T-cell (primary cell): Measurements from ENCODE around the gene P4HA3. TPM values are rescaled to one million over a fixed set of nuclear protein-coding genes. Genes with fewer than 3 reads are reported as not detected.

Source experiments
- ATAC-seq, 4 experiments: fragments of 200-7000 bp in 3 of 4; fragments of 150-1000 bp in 1 of 4; cut with Tn5 transposase; replicated peaks in 1 of 4; 1 replicate in 3 of 4; 2 replicates in 1 of 4; pipeline ENCODE4 v1.10.0; 2021; ENCODE audit warnings: moderate library complexity in 3 of 4, mild to moderate bottlenecking in 2 of 4, moderate number of reproducible peaks in 1 of 4
- CTCF ChIA-PET, 2 donors: fragments of 300-600 bp; sonication (Branson Sonifier 250); formaldehyde crosslinking; loops; one replicate each; lab custom pipeline; 2022; ENCODE audit warnings: antibody characterized with exemption in 2 of 2; lab: Charles Lee
- POLR2A ChIA-PET, 2 donors: fragments of 300-600 bp; sonication (Branson Sonifier 250); formaldehyde crosslinking; loops; one replicate each; lab custom pipeline; 2022; ENCODE audit warnings: antibody characterized with exemption in 2 of 2; lab: Charles Lee
- DNase-seq, 35 experiments: peaks; one replicate each; pipeline versions ENCODE4 v3.0.0 to v3.0.0-alpha.2; 2013 to 2023
- H3K27ac ChIP-seq: one replicate; pipeline ENCODE4 v1.5.1; 2013; ENCODE audit warnings: low read length
- H3K27me3 ChIP-seq, 2 experiments: replicated peaks in 1 of 2; 1 replicate in 1 of 2; 2 replicates in 1 of 2; pipeline versions ENCODE4 v1.6.1 to v1.7.0; 2013; ENCODE audit warnings: low read length in 1 of 2, mixed read lengths in 1 of 2; ENCODE audit not compliant: control insufficient read depth in 2 of 2, insufficient read depth in 2 of 2; ENCODE audit errors: extremely low read depth in 1 of 2
- H3K36me3 ChIP-seq, 2 donors: 1 replicate in 1 of 2; 2 replicates in 1 of 2; pipeline versions ENCODE4 v1.6.1 to v1.7.0; 2013; ENCODE audit warnings: low read length in 1 of 2; ENCODE audit not compliant: control insufficient read depth in 2 of 2, insufficient read depth in 1 of 2; ENCODE audit errors: extremely low read depth in 1 of 2
- H3K4me1 ChIP-seq, 2 experiments: 1 replicate in 1 of 2; 2 replicates in 1 of 2; pipeline versions ENCODE4 v1.6.1 to v1.7.0; 2013; ENCODE audit warnings: low read length in 2 of 2, mixed read lengths in 1 of 2; ENCODE audit not compliant: insufficient read depth in 2 of 2, control insufficient read depth in 1 of 2; ENCODE audit errors: extremely low read depth in 1 of 2
- H3K4me3 ChIP-seq, 2 donors: 1 replicate in 1 of 2; 2 replicates in 1 of 2; pipeline versions ENCODE4 v1.5.1 to v1.7.0; 2013; ENCODE audit warnings: mild to moderate bottlenecking in 2 of 2, low read length in 1 of 2, moderate library complexity in 1 of 2; ENCODE audit not compliant: control insufficient read depth in 1 of 2; ENCODE audit errors: extremely low read depth in 1 of 2
- H3K9me3 ChIP-seq: 2 replicates; pipeline ENCODE4 v1.7.0; 2013
- H3K27ac Mint-ChIP-seq, 2 donors: one replicate each; pipeline ENCODE4 v1.8.0; 2020 to 2021; ENCODE audit warnings: mild to moderate bottlenecking in 2 of 2, mixed read lengths in 2 of 2
- H3K27me3 Mint-ChIP-seq, 2 donors: one replicate each; pipeline ENCODE4 v1.8.0; 2021 to 2022; ENCODE audit warnings: mixed read lengths in 2 of 2
- H3K36me3 Mint-ChIP-seq: one replicate; pipeline ENCODE4 v1.8.0; 2021; ENCODE audit warnings: mixed read lengths
- H3K4me1 Mint-ChIP-seq, 3 donors: one replicate each; pipeline ENCODE4 v1.8.0; 2020 to 2022; ENCODE audit warnings: mixed read lengths in 3 of 3, mild to moderate bottlenecking in 1 of 3
- H3K4me3 Mint-ChIP-seq, 3 donors: one replicate each; pipeline ENCODE4 v1.8.0; 2020 to 2022; ENCODE audit warnings: mild to moderate bottlenecking in 3 of 3, mixed read lengths in 3 of 3, moderate library complexity in 3 of 3
- H3K9me3 Mint-ChIP-seq, 3 donors: one replicate each; pipeline ENCODE4 v1.8.0; 2020 to 2022; ENCODE audit warnings: mixed read lengths in 3 of 3
- WGBS: methylation state at CpG from one replicate; pipeline ENCODE4 v1.1.5; 2013; ENCODE audit warnings: missing lambda C conversion rate; ENCODE audit not compliant: insufficient coverage; 5-methylcytosine and 5-hydroxymethylcytosine counted together
- total RNA-seq, 35 experiments: library from RNA in 6 of 35; stranded (reverse) in 6 of 35; fragments of 120-200 nt in 1 of 35; gene quantifications; one replicate each; pipeline versions ENCODE4 v1.2.1 to v1.2.4 and lab custom pipeline; 2013 to 2026

P4HA3 gene
- total RNA-seq, 5 donors from 2014 or later (not counting 1 experiment from before 2014, with no cell fraction given): not detected

GRCh38 chr11:74269161-74269811, 42.2 kb downstream of the P4HA3 start:
- Mint-ChIP-seq H3K4me3 (peak overlapping the region in 1 of 3 donors; percentile 5), H3K4me1 (peaks cover 18 to 30% (median 20%) of the 10 kb centered on the region in 3 donors), H3K27ac (no peak overlapping the region), H3K36me3 (no peaks in the 10 kb centered on the region), H3K9me3 (no peaks in the 10 kb centered on the region), H3K27me3 (peaks cover 0 to 11% of the 10 kb centered on the region in 2 donors)
- Histone ChIP-seq H3K4me3 (peak overlapping the region in 1 of 2 donors; percentile 33), H3K9me3 (no peaks in the 10 kb centered on the region), H3K36me3 (no peaks in the 10 kb centered on the region), H3K4me1 (peaks cover 7 to 19% of the 10 kb centered on the region in 2 experiments), H3K27me3 (no peaks in the 10 kb centered on the region), H3K27ac (no peak overlapping the region)
- DNase-seq (peak in 26 of 35 experiments; percentile 6 to 48 (median 18)), ATAC-seq (peak; percentile 68 to 99 (median 84))
- ChIA-PET CTCF (interaction anchor here in 1 of 2 donors (2.2 kb wide), 1 partner anchor 13 kb away, joined by 6 read pairs; no protein-coding TSS in a partner anchor), POLR2A (interaction anchor here in 1 of 2 donors (0.9 kb wide), 1 partner anchor 28 kb away, joined by 6 read pairs; no protein-coding TSS in a partner anchor)
- WGBS: 36% methylated on average over 6 of the region's 11 CpGs

- Histone ChIP-seq H3K4me3 (no peak overlapping the region), H3K36me3 (no peaks in the 10 kb centered on the region), H3K9me3 (no peaks in the 10 kb centered on the region), H3K27ac (no peak overlapping the region), H3K27me3 (no peaks in the 10 kb centered on the region), H3K4me1 (peaks cover 7 to 19% of the 10 kb centered on the region in 2 experiments)
- H3K9me3 Mint-ChIP-seq: no peaks in the 10 kb centered on the region
- ChIA-PET CTCF (no interaction called here), POLR2A (no interaction called here)
- ATAC-seq (no peak), DNase-seq (no peak)
- H3K36me3 Mint-ChIP-seq: no peaks in the 10 kb centered on the region
- 86% methylated on average over 2 of the region's 4 CpGs for WGBS
- peaks cover 18 to 30% (median 20%) of the 10 kb centered on the region in 3 donors for H3K4me1 Mint-ChIP-seq
- H3K27me3 Mint-ChIP-seq: peaks cover 0 to 11% of the 10 kb centered on the region in 2 donors
- H3K27ac Mint-ChIP-seq: no peak overlapping the region
- H3K4me3 Mint-ChIP-seq: peak overlapping the region in 1 of 3 donors; percentile 5
These were observed 43.0 kb downstream of the P4HA3 start for GRCh38 chr11:74268456-74268855.

GRCh38 chr11:74267014-74267413, 44.4 kb downstream of the P4HA3 start:
- H3K27ac Mint-ChIP-seq: no peak overlapping the region
- 92% methylated on average over 6 of the region's 6 CpGs for WGBS
- peaks cover 18 to 30% (median 20%) of the 10 kb centered on the region in 3 donors for H3K4me1 Mint-ChIP-seq
- no peak overlapping the region for H3K4me3 Mint-ChIP-seq
- peaks cover 5 to 13% of the 10 kb centered on the region in 2 donors for H3K27me3 Mint-ChIP-seq
- no peaks in the 10 kb centered on the region for H3K9me3 ChIP-seq
- DNase-seq (no peak), ATAC-seq (no peak)
- CTCF ChIA-PET: no interaction called here
- no peak overlapping the region for H3K27ac ChIP-seq
- H3K4me1 ChIP-seq: peaks cover 7 to 19% of the 10 kb centered on the region in 2 experiments
- H3K36me3 Mint-ChIP-seq: no peaks in the 10 kb centered on the region
- POLR2A ChIA-PET: interaction anchor here in 1 of 2 donors (0.7 kb wide), 1 partner anchor 543 kb away, joined by 3 read pairs; no protein-coding TSS in a partner anchor
- H3K9me3 Mint-ChIP-seq: no peaks in the 10 kb centered on the region
- no peaks in the 10 kb centered on the region for H3K36me3 ChIP-seq
- H3K4me3 ChIP-seq: no peak overlapping the region
- no peaks in the 10 kb centered on the region for H3K27me3 ChIP-seq

GRCh38 chr11:74265256-74265655, 46.2 kb downstream of the P4HA3 start:
- H3K4me3 Mint-ChIP-seq: no peak overlapping the region
- no peaks in the 10 kb centered on the region for H3K36me3 Mint-ChIP-seq
- no peaks in the 10 kb centered on the region for H3K9me3 Mint-ChIP-seq
- DNase-seq (no peak), ATAC-seq (no peak)
- no peaks in the 10 kb centered on the region for H3K9me3 ChIP-seq
- no peaks in the 10 kb centered on the region for H3K27me3 ChIP-seq
- peaks cover 18 to 26% (median 20%) of the 10 kb centered on the region in 3 donors for H3K4me1 Mint-ChIP-seq
- H3K27ac Mint-ChIP-seq: no peak overlapping the region
- H3K4me1 ChIP-seq: peaks cover 7 to 19% of the 10 kb centered on the region in 2 experiments
- H3K27me3 Mint-ChIP-seq: peaks cover 5 to 8% of the 10 kb centered on the region in 2 donors
- ChIA-PET CTCF (no interaction called here), POLR2A (interaction anchor here in 1 of 2 donors (0.5 kb wide), 1 partner anchor 45 kb away, joined by 3 read pairs; no protein-coding TSS in a partner anchor)
- WGBS: 100% methylated on average over 1 of the region's 1 CpG
- H3K27ac ChIP-seq: no peak overlapping the region
- H3K36me3 ChIP-seq: no peaks in the 10 kb centered on the region
- H3K4me3 ChIP-seq: no peak overlapping the region

- whole genome bisulfite sequencing: no CpG with 5 or more reads among the region's 2 CpGs
- peaks cover 5 to 8% of the 10 kb centered on the region in 2 donors for H3K27me3 Mint-ChIP-seq
- ATAC-seq: no peak
- no peaks in the 10 kb centered on the region for H3K36me3 Mint-ChIP-seq
- Histone ChIP-seq H3K36me3 (no peaks in the 10 kb centered on the region), H3K27me3 (peaks cover 0 to 2% of the 10 kb centered on the region in 2 experiments), H3K27ac (no peak overlapping the region), H3K9me3 (no peaks in the 10 kb centered on the region), H3K4me1 (no peaks in the 10 kb centered on the region), H3K4me3 (no peak overlapping the region)
- H3K27ac Mint-ChIP-seq: no peak overlapping the region
- H3K4me3 Mint-ChIP-seq: no peak overlapping the region
- H3K9me3 Mint-ChIP-seq: no peaks in the 10 kb centered on the region
- DNase-seq: no peak
- ChIA-PET CTCF (no interaction called here), POLR2A (no interaction called here)
- H3K4me1 Mint-ChIP-seq: peaks cover 0 to under 1% (median 0%) of the 10 kb centered on the region in 3 donors
These were observed 48.7 kb downstream of the P4HA3 start for GRCh38 chr11:74262725-74263124.

GRCh38 chr11:74257959-74258553, 53.4 kb downstream of the P4HA3 start:
- Mint-ChIP-seq H3K9me3 (no peaks in the 10 kb centered on the region), H3K4me1 (peaks cover 6 to 8% (median 7%) of the 10 kb centered on the region in 3 donors), H3K27ac (no peak overlapping the region), H3K4me3 (no peak overlapping the region), H3K36me3 (peaks cover 18% of the 10 kb centered on the region), H3K27me3 (peaks cover 3 to 7% of the 10 kb centered on the region in 2 donors)
- POLR2A ChIA-PET: no interaction called here
- DNase-seq (no peak), ATAC-seq (no peak)
- 50% methylated on average over 1 of the region's 4 CpGs for WGBS
- Histone ChIP-seq H3K36me3 (peaks cover under 1 to 15% of the 10 kb centered on the region in 2 donors), H3K4me1 (no peaks in the 10 kb centered on the region), H3K27ac (no peak overlapping the region), H3K9me3 (no peaks in the 10 kb centered on the region), H3K27me3 (peaks cover 0 to 2% of the 10 kb centered on the region in 2 experiments), H3K4me3 (no peak overlapping the region)
- CTCF ChIA-PET: interaction anchor here in 1 of 2 donors (0.8 kb wide), 1 partner anchor 192 kb away, joined by 3 read pairs; no protein-coding TSS in a partner anchor
